ENCODE results near the gene B3GAT1. TPM values are rescaled to one million over a fixed set of nuclear protein-coding genes. Genes with fewer than 3 reads are reported as not detected.

B3GAT1 gene
- total and polyA plus RNA-seq, 2 of the 13 experiments (the other 11 are each of a cell fraction or from before 2014, with no cell fraction given): not detected

DNA sequence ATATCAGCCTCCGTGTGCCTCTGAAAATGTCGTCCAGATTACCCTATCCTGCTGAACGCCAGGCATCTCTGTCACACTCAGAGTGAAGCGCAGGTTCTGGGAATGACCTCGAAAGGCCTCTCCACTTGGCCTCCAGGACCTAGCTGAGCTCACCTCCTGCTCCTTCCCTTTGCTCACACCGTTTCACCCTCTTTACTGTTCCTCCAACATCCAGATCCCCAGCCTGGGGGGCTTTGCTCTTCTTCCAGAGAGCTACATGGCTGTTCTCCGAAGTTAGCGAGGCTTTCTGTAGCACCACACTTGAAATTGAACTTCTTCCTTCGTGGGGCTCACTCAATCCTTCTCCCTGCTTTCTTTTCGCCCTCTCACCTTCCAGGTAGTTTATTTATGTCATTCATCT lies 52.4 kb downstream of the B3GAT1 start:
- FAIRE-seq: no peak
- Histone ChIP-seq H3K27me3 (ENCODE audit: control insufficient read depth in 1 of 2, insufficient read depth in 2 of 2, low read length in 2 of 2) (peaks cover 15 to 57% of the 10 kb centered on the region in 2 experiments), H4K20me1 (ENCODE audit: insufficient read depth, low read length) (no peaks in the 10 kb centered on the region), H3K79me2 (ENCODE audit: insufficient read depth, low read length) (no peaks in the 10 kb centered on the region), H3K9me3 (ENCODE audit: low read length) (no peaks in the 10 kb centered on the region), H3K9ac (ENCODE audit: insufficient read depth, low read depth, low read length) (no peak overlapping the region), H2AFZ (ENCODE audit: low read length) (no peak overlapping the region), H3K4me1 (ENCODE audit: insufficient read depth, low read length) (peaks cover 6% of the 10 kb centered on the region), H3K27ac (ENCODE audit: extremely low read length, insufficient read depth, low read length) (no peak overlapping the region), H3K4me3 (replicated peaks in 1 of 3; ENCODE audit: insufficient read depth in 1 of 3, low read depth in 2 of 3, low read length in 3 of 3) (no peak overlapping the region), H3K36me3 (replicated peaks in 1 of 2; ENCODE audit: control insufficient read depth in 1 of 2, insufficient read depth in 2 of 2, low read length in 2 of 2) (no peaks in the 10 kb centered on the region), H3K4me2 (ENCODE audit: low read depth, low read length) (no peak overlapping the region)
- DNase-seq (ENCODE audit: low spot score): no peak
- no peak for ATAC-seq
- intact Hi-C loops (cut with micrococcal nuclease; ENCODE audit: unreplicated experiment) (loop anchor here (1.0 kb wide), 1 partner anchor 220 kb away; no protein-coding TSS in a partner anchor), in situ Hi-C loops (cut with HindIII; ENCODE audit: extremely low pct_ligation_motif_present, low pct_unique_long_range_greater_than_20kb) (loop anchor here (5.0 to 10.0 kb wide), 2 partner anchors 215 to 368 kb away; no protein-coding TSS in a partner anchor)
- BruUV-seq (replicated peaks): no TSS peak
- ChIA-PET POLR2A (no interaction called here), CTCF (ENCODE audit: low intra/inter-chr PET ratio, low total read pairs) (interaction anchor here (1.0 to 1.2 kb wide), 2 partner anchors 220 to 276 kb away, joined by 3 to 4 read pairs; no protein-coding TSS in a partner anchor)
- TF ChIP-seq ARHGAP35 (CRISPR knock-in tag; IDR thresholded peaks at IDR 0.05; ENCODE audit: borderline replicate concordance) (no peak), ZMYM4 (CRISPR knock-in tag; IDR thresholded peaks at IDR 0.05) (no peak), ZNF101 (CRISPR knock-in tag; IDR thresholded peaks at IDR 0.05; ENCODE audit: borderline replicate concordance, low read depth) (no peak), WIZ (CRISPR knock-in tag; IDR thresholded peaks at IDR 0.05) (no peak), ZNF234 (CRISPR knock-in tag; conservative IDR thresholded peaks at IDR 0.05) (no peak), HOXA5 (CRISPR knock-in tag; IDR thresholded peaks at IDR 0.05) (no peak), ZMAT3 (CRISPR knock-in tag; conservative IDR thresholded peaks at IDR 0.05) (no peak), MAFF (IDR thresholded peaks at IDR 0.05; ENCODE audit: low read depth, low read length) (no peak), ZFP36L1 (CRISPR knock-in tag; IDR thresholded peaks at IDR 0.05) (no peak)
- TF ChIP-seq, protein P1, sequence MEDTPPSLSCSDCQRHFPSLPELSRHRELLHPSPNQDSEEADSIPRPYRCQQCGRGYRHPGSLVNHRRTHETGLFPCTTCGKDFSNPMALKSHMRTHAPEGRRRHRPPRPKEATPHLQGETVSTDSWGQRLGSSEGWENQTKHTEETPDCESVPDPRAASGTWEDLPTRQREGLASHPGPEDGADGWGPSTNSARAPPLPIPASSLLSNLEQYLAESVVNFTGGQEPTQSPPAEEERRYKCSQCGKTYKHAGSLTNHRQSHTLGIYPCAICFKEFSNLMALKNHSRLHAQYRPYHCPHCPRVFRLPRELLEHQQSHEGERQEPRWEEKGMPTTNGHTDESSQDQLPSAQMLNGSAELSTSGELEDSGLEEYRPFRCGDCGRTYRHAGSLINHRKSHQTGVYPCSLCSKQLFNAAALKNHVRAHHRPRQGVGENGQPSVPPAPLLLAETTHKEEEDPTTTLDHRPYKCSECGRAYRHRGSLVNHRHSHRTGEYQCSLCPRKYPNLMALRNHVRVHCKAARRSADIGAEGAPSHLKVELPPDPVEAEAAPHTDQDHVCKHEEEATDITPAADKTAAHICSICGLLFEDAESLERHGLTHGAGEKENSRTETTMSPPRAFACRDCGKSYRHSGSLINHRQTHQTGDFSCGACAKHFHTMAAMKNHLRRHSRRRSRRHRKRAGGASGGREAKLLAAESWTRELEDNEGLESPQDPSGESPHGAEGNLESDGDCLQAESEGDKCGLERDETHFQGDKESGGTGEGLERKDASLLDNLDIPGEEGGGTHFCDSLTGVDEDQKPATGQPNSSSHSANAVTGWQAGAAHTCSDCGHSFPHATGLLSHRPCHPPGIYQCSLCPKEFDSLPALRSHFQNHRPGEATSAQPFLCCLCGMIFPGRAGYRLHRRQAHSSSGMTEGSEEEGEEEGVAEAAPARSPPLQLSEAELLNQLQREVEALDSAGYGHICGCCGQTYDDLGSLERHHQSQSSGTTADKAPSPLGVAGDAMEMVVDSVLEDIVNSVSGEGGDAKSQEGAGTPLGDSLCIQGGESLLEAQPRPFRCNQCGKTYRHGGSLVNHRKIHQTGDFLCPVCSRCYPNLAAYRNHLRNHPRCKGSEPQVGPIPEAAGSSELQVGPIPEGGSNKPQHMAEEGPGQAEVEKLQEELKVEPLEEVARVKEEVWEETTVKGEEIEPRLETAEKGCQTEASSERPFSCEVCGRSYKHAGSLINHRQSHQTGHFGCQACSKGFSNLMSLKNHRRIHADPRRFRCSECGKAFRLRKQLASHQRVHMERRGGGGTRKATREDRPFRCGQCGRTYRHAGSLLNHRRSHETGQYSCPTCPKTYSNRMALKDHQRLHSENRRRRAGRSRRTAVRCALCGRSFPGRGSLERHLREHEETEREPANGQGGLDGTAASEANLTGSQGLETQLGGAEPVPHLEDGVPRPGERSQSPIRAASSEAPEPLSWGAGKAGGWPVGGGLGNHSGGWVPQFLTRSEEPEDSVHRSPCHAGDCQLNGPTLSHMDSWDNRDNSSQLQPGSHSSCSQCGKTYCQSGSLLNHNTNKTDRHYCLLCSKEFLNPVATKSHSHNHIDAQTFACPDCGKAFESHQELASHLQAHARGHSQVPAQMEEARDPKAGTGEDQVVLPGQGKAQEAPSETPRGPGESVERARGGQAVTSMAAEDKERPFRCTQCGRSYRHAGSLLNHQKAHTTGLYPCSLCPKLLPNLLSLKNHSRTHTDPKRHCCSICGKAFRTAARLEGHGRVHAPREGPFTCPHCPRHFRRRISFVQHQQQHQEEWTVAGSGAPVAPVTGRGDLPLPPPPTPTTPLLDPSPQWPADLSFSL (CRISPR knock-in tag; IDR thresholded peaks at IDR 0.05): no peak
- 29% methylated on average over 10 of the region's 10 CpGs for WGBS (ENCODE audit: low lambda C conversion rate)
